Body of pancreas (tissue), 4 donors: ENCODE data around the gene ADGRL3.

ENCODE experiments used
- CTCF ChIP-seq, 7 experiments: fragments of 450-650 bp in 4 of 7; fragments of 200-600 bp in 3 of 7; sonication (generic) in 3 of 7; IDR thresholded peaks; one replicate each; pipeline ENCODE4 v1.5.1; 2016 to 2019; ENCODE audit warnings: antibody characterized with exemption in 7 of 7
- POLR2A ChIP-seq, 3 donors: fragments of 450-650 bp; IDR thresholded peaks; one replicate each; pipeline ENCODE4 v1.6.1; 2016; ENCODE audit warnings: antibody characterized with exemption in 3 of 3, mild to moderate bottlenecking in 2 of 3

DNA sequence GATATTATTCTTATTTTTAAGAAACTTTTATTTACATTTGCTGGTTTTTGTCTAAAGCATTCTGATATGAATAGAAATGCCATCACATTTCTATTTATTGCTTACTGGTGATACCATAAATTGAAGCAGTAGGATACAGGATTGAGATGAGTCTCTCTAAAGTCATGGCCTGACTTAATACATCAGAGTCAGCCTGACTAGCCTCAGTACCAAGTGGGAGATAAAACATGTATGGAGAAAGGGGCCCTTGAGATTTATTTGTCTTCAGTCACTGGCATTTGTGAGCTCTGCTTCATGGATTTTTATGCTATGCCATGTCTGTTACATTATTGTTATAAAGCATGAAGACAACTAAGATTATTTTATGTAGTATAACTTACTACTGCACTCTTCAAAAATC, 465.5 kb downstream of the ADGRL3 start:
- no peak for TF ChIP-seq CTCF (IDR thresholded peaks at IDR 0.05)
- no peak for TF ChIP-seq POLR2A (IDR thresholded peaks at IDR 0.05)
